Calu3 (cell line): ENCODE measurements around the gene SLX9. TPM values are rescaled to one million over a fixed set of nuclear protein-coding genes. Genes with fewer than 3 reads are reported as not detected.

Experiments used
- BruUV-seq: library from RNA; stranded (reverse); fragments of 400-500 nt; replicated peaks from 2 replicates; lab custom pipeline; 2021; lab: Mats Ljungman, UMichigan
- CTCF ChIA-PET: fragments of 300-600 bp; sonication (Branson Sonifier 250); formaldehyde crosslinking; loops from one replicate; lab custom pipeline; 2022; ENCODE audit warnings: antibody characterized with exemption; lab: Charles Lee
- DNase-seq: peaks from one replicate; pipeline ENCODE4 v3.0.0; 2022
- H3K27ac Mint-ChIP-seq: one replicate; pipeline ENCODE4 v1.8.0; 2022; ENCODE audit warnings: mixed read lengths; ENCODE audit not compliant: unreplicated experiment
- H3K27me3 Mint-ChIP-seq: one replicate; pipeline ENCODE4 v1.8.0; 2022; ENCODE audit warnings: mixed read lengths; ENCODE audit not compliant: unreplicated experiment
- H3K36me3 Mint-ChIP-seq: one replicate; pipeline ENCODE4 v1.8.0; 2022; ENCODE audit warnings: mild to moderate bottlenecking, moderate library complexity, mixed read lengths; ENCODE audit not compliant: insufficient read depth, unreplicated experiment
- H3K4me1 Mint-ChIP-seq: one replicate; pipeline ENCODE4 v1.8.0; 2022; ENCODE audit warnings: mild to moderate bottlenecking, low read depth, mixed read lengths; ENCODE audit not compliant: unreplicated experiment
- H3K4me3 Mint-ChIP-seq: one replicate; pipeline ENCODE4 v1.8.0; 2022; ENCODE audit warnings: mild to moderate bottlenecking, low read depth, moderate library complexity, mixed read lengths; ENCODE audit not compliant: unreplicated experiment
- H3K9me3 Mint-ChIP-seq: one replicate; pipeline ENCODE4 v1.8.0; 2022; ENCODE audit warnings: low read depth, mixed read lengths; ENCODE audit not compliant: unreplicated experiment
- CTCF ChIP-seq: fragments of 200-600 bp; IDR thresholded peaks from one replicate; pipeline ENCODE4 v1.8.0; 2022; ENCODE audit warnings: antibody characterized with exemption; ENCODE audit not compliant: unreplicated experiment
- intact Hi-C: fragments of 100-400 bp; cut with micrococcal nuclease; formaldehyde crosslinking; loops from one replicate; pipeline ENCODE4 v1.10.0; 2022; ENCODE audit not compliant: unreplicated experiment
- total RNA-seq: library from RNA; stranded (reverse); gene quantifications from 2 replicates; pipeline ENCODE4 v1.2.3, GENCODE V29; 2022

SLX9 gene
- total RNA-seq, 1 experiment from 2014 or later: 24.6 TPM

- Mint-ChIP-seq H3K27me3 (no peaks in the 10 kb centered on the region), H3K9me3 (no peaks in the 10 kb centered on the region), H3K4me1 (no peaks in the 10 kb centered on the region), H3K36me3 (peaks cover 5% of the 10 kb centered on the region), H3K4me3 (no peak overlapping the region), H3K27ac (no peak overlapping the region)
- TF ChIP-seq CTCF: no peak
- no TSS peak for BruUV-seq
- intact Hi-C loops: no loop called here
- CTCF ChIA-PET: no interaction called here
- no peak for DNase-seq
These were observed 45.9 kb downstream of the SLX9 start for GRCh38 chr21:44985441-44986401.

GRCh38 chr21:44986471-44987291 is 46.9 kb downstream of the SLX9 start:
- CTCF ChIA-PET: no interaction called here

GRCh38 chr21:44987301-44987885 is 47.6 kb downstream of the SLX9 start:
- Mint-ChIP-seq H3K36me3 (peaks cover 5% of the 10 kb centered on the region), H3K27ac (no peak overlapping the region), H3K27me3 (no peaks in the 10 kb centered on the region), H3K4me1 (no peaks in the 10 kb centered on the region), H3K4me3 (no peak overlapping the region), H3K9me3 (no peaks in the 10 kb centered on the region)
- CTCF ChIA-PET: no interaction called here
- BruUV-seq: no TSS peak
- TF ChIP-seq CTCF: no peak
- DNase-seq: no peak
- intact Hi-C loops: no loop called here

More at GRCh38 chr21:44986471-44987291, 46.9 kb downstream of the SLX9 start:
- no peak overlapping the region for H3K4me3 Mint-ChIP-seq
- intact Hi-C loops: no loop called here
- no peak for DNase-seq
- H3K27ac Mint-ChIP-seq: no peak overlapping the region
- H3K4me1 Mint-ChIP-seq: no peaks in the 10 kb centered on the region
- H3K9me3 Mint-ChIP-seq: no peaks in the 10 kb centered on the region
- H3K36me3 Mint-ChIP-seq: peaks cover 5% of the 10 kb centered on the region
- BruUV-seq: no TSS peak
- H3K27me3 Mint-ChIP-seq: no peaks in the 10 kb centered on the region
- TF ChIP-seq CTCF: no peak

GRCh38 chr21:44987886-44988606 is 48.2 kb downstream of the SLX9 start:
- intact Hi-C loops: no loop called here
- no peak for TF ChIP-seq CTCF
- no peaks in the 10 kb centered on the region for H3K27me3 Mint-ChIP-seq
- no TSS peak for BruUV-seq
- H3K27ac Mint-ChIP-seq: no peak overlapping the region
- H3K4me3 Mint-ChIP-seq: no peak overlapping the region
- H3K4me1 Mint-ChIP-seq: no peaks in the 10 kb centered on the region
- H3K36me3 Mint-ChIP-seq: peaks cover 5% of the 10 kb centered on the region
- CTCF ChIA-PET: no interaction called here
- DNase-seq: no peak
- H3K9me3 Mint-ChIP-seq: no peaks in the 10 kb centered on the region
